GM21723 (cell line): ENCODE measurements around the gene C11orf65.
"Not testable (repeated sequence)": the region's sequence is repeated elsewhere in the genome, so short reads cannot be mapped to it uniquely, and the experiment has no call there.

Experiments used
- ATAC-seq: cut with Tn5 transposase; IDR thresholded peaks from one replicate; pipeline ENCODE4 v1.9.1; 2021; ENCODE audit warnings: mild to moderate bottlenecking, moderate library complexity; ENCODE audit not compliant: unreplicated experiment

C11orf65 gene

GRCh38 chr11:108474664-108475463 is 7.5 kb upstream of the C11orf65 start:
- ATAC-seq, result no peak

GRCh38 chr11:108472681-108473080 is 5.4 kb upstream of the C11orf65 start:
- no peak for ATAC-seq

- no peak for ATAC-seq
These were observed 1.1 kb upstream of the C11orf65 start for GRCh38 chr11:108468478-108468864.

- no peak for ATAC-seq
These were observed 924 bp downstream of the C11orf65 start for GRCh38 chr11:108466405-108466804.

GRCh38 chr11:108453207-108453835 is 14.0 kb downstream of the C11orf65 start:
- no peak for ATAC-seq

GRCh38 chr11:108441445-108441844 is 25.9 kb downstream of the C11orf65 start:
- not testable (repeated sequence) for ATAC-seq

GRCh38 chr11:108436594-108436993 is 30.7 kb downstream of the C11orf65 start:
- no peak for ATAC-seq

GRCh38 chr11:108435066-108435465 is 32.3 kb downstream of the C11orf65 start:
- ATAC-seq, result no peak

GRCh38 chr11:108432783-108433182 is 34.5 kb downstream of the C11orf65 start:
- no peak for ATAC-seq

GRCh38 chr11:108431997-108432396 is 35.3 kb downstream of the C11orf65 start:
- no peak for ATAC-seq

GRCh38 chr11:108431370-108431769 is 36.0 kb downstream of the C11orf65 start:
- ATAC-seq, result no peak

- not testable (repeated sequence) for ATAC-seq
These were observed 49.8 kb downstream of the C11orf65 start for GRCh38 chr11:108417551-108417950.

GRCh38 chr11:108414958-108415357 is 52.4 kb downstream of the C11orf65 start:
- no peak for ATAC-seq

GRCh38 chr11:108405706-108406105 is 61.6 kb downstream of the C11orf65 start:
- ATAC-seq, result no peak

GRCh38 chr11:108403052-108403451 is 64.3 kb downstream of the C11orf65 start:
- ATAC-seq, result no peak

- ATAC-seq, result no peak
These were observed 65.1 kb downstream of the C11orf65 start for GRCh38 chr11:108402241-108402640.

GRCh38 chr11:108398439-108398838 is 68.9 kb downstream of the C11orf65 start:
- ATAC-seq, result no peak

GRCh38 chr11:108396672-108397071 is 70.7 kb downstream of the C11orf65 start:
- ATAC-seq, result not testable (repeated sequence)

GRCh38 chr11:108394744-108395284 is 72.5 kb downstream of the C11orf65 start:
- no peak for ATAC-seq

- ATAC-seq, result no peak
These were observed 74.3 kb downstream of the C11orf65 start for GRCh38 chr11:108393046-108393445.

- ATAC-seq, result no peak
These were observed 75.0 kb downstream of the C11orf65 start for GRCh38 chr11:108392353-108392752.

GRCh38 chr11:108388576-108388975 is 78.8 kb downstream of the C11orf65 start:
- no peak for ATAC-seq
